ENCODE data around the gene FOXP1.

DNA sequence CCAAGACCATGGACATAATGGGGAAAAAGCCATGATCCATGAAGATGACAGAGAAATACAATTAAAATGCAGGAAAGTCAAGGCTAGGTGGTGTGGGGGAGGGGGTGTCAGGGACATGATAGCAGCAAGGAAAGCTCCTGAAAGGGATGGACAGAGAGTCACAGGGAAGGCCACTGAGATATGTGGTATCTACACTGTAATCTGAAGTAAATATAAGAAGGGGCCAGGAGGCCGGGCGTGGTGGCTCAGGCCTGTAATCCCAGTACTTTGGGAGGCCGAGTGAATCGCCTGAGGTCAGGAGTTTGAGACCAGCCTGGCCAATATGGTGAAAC lies 62.5 kb downstream of the FOXP1 start:
- TF ChIP-seq, protein P1, sequence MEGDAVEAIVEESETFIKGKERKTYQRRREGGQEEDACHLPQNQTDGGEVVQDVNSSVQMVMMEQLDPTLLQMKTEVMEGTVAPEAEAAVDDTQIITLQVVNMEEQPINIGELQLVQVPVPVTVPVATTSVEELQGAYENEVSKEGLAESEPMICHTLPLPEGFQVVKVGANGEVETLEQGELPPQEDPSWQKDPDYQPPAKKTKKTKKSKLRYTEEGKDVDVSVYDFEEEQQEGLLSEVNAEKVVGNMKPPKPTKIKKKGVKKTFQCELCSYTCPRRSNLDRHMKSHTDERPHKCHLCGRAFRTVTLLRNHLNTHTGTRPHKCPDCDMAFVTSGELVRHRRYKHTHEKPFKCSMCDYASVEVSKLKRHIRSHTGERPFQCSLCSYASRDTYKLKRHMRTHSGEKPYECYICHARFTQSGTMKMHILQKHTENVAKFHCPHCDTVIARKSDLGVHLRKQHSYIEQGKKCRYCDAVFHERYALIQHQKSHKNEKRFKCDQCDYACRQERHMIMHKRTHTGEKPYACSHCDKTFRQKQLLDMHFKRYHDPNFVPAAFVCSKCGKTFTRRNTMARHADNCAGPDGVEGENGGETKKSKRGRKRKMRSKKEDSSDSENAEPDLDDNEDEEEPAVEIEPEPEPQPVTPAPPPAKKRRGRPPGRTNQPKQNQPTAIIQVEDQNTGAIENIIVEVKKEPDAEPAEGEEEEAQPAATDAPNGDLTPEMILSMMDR (IDR thresholded peaks at IDR 0.05; ENCODE audit: low read length): no peak
- no peak for TF ChIP-seq EZH2 (IDR thresholded peaks at IDR 0.05; ENCODE audit: borderline replicate concordance, low read length)
